ENCODE measurements around the gene GATAD2B. TPM values are rescaled to one million over a fixed set of nuclear protein-coding genes. Genes with fewer than 3 reads are reported as not detected.
A peak's percentile ranks its signal among the peaks of the same experiment; 100 is the strongest.

GATAD2B gene
- polyA plus RNA-seq, 1 donor from 2014 or later = 12.8 TPM

DNA sequence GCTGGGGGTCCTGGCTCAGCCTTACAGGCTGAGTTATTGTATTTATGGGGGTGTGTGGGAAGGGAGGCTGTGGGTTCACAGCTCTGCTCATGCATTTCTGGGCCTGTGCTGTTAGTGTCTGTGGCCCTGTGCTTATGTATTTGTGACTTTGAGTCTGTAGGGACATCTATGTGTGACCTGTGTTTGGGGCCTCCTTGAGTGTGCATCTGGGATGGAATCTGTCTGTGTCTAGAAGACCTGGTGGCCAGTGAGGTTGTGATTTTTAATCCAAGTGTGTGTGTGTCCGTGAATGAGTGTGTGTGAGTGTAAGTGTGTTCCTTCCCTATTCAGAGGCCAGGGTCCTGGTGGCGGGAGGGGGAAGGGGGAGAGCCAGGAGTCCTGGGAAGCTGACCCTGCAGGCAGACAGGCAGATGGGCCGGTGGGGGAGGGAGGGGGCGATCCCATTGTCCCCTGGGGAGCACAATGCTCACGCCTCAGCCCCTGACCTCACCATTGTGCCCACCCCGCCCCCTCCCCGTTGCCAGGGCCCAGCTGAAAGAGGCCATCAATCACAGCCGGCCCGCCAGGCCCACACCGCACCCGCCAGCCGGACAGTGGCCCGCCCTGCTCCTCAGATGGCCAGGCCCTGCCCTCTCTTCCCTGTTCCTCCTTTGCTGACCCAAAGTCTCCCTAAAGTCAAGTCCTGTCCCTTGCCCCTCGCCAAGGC lies 128.0 kb downstream of the GATAD2B start:
- no peak overlapping the region for H3K4me3 ChIP-seq (ENCODE audit: low read length)
- no peak for TF ChIP-seq SMC3 (conservative IDR thresholded peaks at IDR 0.05; ENCODE audit: poor library complexity)
- H3K36me3 ChIP-seq (ENCODE audit: insufficient read depth, low read length) = no peaks in the 10 kb centered on the region
- no peaks in the 10 kb centered on the region for H4K20me1 ChIP-seq (ENCODE audit: insufficient read depth)
- H3K9ac ChIP-seq (ENCODE audit: low read length) = peak overlapping the region; percentile 12
- H3F3A ChIP-seq (ENCODE audit: insufficient read depth, low read length, poor library complexity, severe bottlenecking) = no peaks in the 10 kb centered on the region
- H3K9me2 ChIP-seq (ENCODE audit: insufficient read depth, low read length) = no peaks in the 10 kb centered on the region
- H3K27me3 ChIP-seq (ENCODE audit: insufficient read depth, low read depth, low read length) = no peaks in the 10 kb centered on the region
- no peaks in the 10 kb centered on the region for H3K79me2 ChIP-seq (replicated peaks; ENCODE audit: insufficient read depth, low read length)
- H3K27ac ChIP-seq (ENCODE audit: low read length) = no peak overlapping the region
- no peaks in the 10 kb centered on the region for H3K9me3 ChIP-seq (ENCODE audit: low read length)
- H3K4me2 ChIP-seq (ENCODE audit: low read length) = no peak overlapping the region
- no peak overlapping the region for H2AFZ ChIP-seq (ENCODE audit: low read depth, low read length)

- Histone ChIP-seq H4K20me1 (ENCODE audit: insufficient read depth) (no peaks in the 10 kb centered on the region), H2AFZ (ENCODE audit: low read depth, low read length) (no peak overlapping the region), H3K27ac (ENCODE audit: low read length) (no peak overlapping the region), H3K27me3 (ENCODE audit: insufficient read depth, low read depth, low read length) (no peaks in the 10 kb centered on the region), H3K79me2 (replicated peaks; ENCODE audit: insufficient read depth, low read length) (no peaks in the 10 kb centered on the region), H3K36me3 (ENCODE audit: insufficient read depth, low read length) (no peaks in the 10 kb centered on the region), H3F3A (ENCODE audit: insufficient read depth, low read length, poor library complexity, severe bottlenecking) (no peaks in the 10 kb centered on the region), H3K9me2 (ENCODE audit: insufficient read depth, low read length) (no peaks in the 10 kb centered on the region), H3K9ac (ENCODE audit: low read length) (no peak overlapping the region), H3K4me2 (ENCODE audit: low read length) (no peak overlapping the region), H3K4me3 (ENCODE audit: low read length) (no peak overlapping the region), H3K9me3 (ENCODE audit: low read length) (no peaks in the 10 kb centered on the region)
- TF ChIP-seq POLR2AphosphoS5 (IDR thresholded peaks at IDR 0.05) (no peak), RAD21 (conservative IDR thresholded peaks at IDR 0.05) (no peak), MXI1 (conservative IDR thresholded peaks at IDR 0.05; ENCODE audit: poor library complexity, severe bottlenecking) (no peak), EZH2 (IDR thresholded peaks at IDR 0.05; ENCODE audit: borderline replicate concordance, insufficient read depth, low read length, poor library complexity, severe bottlenecking) (no peak), TAF1 (IDR thresholded peaks at IDR 0.05; ENCODE audit: low read depth) (no peak), SMC3 (conservative IDR thresholded peaks at IDR 0.05; ENCODE audit: poor library complexity) (no peak), EP300 (conservative IDR thresholded peaks at IDR 0.05; ENCODE audit: poor library complexity, severe bottlenecking) (no peak)
- TF ChIP-seq, protein P1, sequence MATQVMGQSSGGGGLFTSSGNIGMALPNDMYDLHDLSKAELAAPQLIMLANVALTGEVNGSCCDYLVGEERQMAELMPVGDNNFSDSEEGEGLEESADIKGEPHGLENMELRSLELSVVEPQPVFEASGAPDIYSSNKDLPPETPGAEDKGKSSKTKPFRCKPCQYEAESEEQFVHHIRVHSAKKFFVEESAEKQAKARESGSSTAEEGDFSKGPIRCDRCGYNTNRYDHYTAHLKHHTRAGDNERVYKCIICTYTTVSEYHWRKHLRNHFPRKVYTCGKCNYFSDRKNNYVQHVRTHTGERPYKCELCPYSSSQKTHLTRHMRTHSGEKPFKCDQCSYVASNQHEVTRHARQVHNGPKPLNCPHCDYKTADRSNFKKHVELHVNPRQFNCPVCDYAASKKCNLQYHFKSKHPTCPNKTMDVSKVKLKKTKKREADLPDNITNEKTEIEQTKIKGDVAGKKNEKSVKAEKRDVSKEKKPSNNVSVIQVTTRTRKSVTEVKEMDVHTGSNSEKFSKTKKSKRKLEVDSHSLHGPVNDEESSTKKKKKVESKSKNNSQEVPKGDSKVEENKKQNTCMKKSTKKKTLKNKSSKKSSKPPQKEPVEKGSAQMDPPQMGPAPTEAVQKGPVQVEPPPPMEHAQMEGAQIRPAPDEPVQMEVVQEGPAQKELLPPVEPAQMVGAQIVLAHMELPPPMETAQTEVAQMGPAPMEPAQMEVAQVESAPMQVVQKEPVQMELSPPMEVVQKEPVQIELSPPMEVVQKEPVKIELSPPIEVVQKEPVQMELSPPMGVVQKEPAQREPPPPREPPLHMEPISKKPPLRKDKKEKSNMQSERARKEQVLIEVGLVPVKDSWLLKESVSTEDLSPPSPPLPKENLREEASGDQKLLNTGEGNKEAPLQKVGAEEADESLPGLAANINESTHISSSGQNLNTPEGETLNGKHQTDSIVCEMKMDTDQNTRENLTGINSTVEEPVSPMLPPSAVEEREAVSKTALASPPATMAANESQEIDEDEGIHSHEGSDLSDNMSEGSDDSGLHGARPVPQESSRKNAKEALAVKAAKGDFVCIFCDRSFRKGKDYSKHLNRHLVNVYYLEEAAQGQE (IDR thresholded peaks at IDR 0.05; ENCODE audit: borderline replicate concordance) = no peak
- TF ChIP-seq, protein P2, sequence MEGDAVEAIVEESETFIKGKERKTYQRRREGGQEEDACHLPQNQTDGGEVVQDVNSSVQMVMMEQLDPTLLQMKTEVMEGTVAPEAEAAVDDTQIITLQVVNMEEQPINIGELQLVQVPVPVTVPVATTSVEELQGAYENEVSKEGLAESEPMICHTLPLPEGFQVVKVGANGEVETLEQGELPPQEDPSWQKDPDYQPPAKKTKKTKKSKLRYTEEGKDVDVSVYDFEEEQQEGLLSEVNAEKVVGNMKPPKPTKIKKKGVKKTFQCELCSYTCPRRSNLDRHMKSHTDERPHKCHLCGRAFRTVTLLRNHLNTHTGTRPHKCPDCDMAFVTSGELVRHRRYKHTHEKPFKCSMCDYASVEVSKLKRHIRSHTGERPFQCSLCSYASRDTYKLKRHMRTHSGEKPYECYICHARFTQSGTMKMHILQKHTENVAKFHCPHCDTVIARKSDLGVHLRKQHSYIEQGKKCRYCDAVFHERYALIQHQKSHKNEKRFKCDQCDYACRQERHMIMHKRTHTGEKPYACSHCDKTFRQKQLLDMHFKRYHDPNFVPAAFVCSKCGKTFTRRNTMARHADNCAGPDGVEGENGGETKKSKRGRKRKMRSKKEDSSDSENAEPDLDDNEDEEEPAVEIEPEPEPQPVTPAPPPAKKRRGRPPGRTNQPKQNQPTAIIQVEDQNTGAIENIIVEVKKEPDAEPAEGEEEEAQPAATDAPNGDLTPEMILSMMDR (IDR thresholded peaks at IDR 0.05; ENCODE audit: poor library complexity, severe bottlenecking) = no peak
These were observed 128.7 kb downstream of the GATAD2B start for GRCh38 chr1:153793973-153794615.
